A549 (cell line): ENCODE results near the gene CAPN13. TPM values are rescaled to one million over a fixed set of nuclear protein-coding genes. Genes with fewer than 3 reads are reported as not detected.

Experiments used
- ATAC-seq, 2 experiments: fragments of 200-7000 bp in 1 of 2; fragments of >200 bp in 1 of 2; cut with Nextera tagmentation in 1 of 2; cut with Tn5 transposase in 1 of 2; 3 replicates each; pipeline versions ENCODE4 v1.8.0 to v1.9.1; 2018 to 2020; ENCODE audit warnings: mild to moderate bottlenecking in 1 of 2, moderate library complexity in 1 of 2
- CTCF ChIA-PET: fragments of 300-600 bp; sonication (Branson Sonifier 250); formaldehyde crosslinking; extraction: SDS; loops from one replicate; lab custom pipeline; 2021; ENCODE audit warnings: antibody characterized with exemption, inconsistent platforms; lab: Yijun Ruan, JAX
- POLR2A ChIA-PET: fragments of 350-600 bp; formaldehyde crosslinking; extraction: SDS; loops from one replicate; lab custom pipeline; 2021; ENCODE audit warnings: antibody characterized with exemption, inconsistent platforms; lab: Yijun Ruan, JAX
- DNase-seq, 2 experiments: peaks; one replicate each; pipeline versions ENCODE4 v3.0.0 to v3.0.0-alpha.2; 2011 to 2016; ENCODE audit warnings: low read depth in 1 of 2, low spot score in 1 of 2
- FAIRE-seq: peaks from 2 replicates; lab custom pipeline; 2011; peaks lifted over from hg19 to GRCh38; lab: Jason Lieb, UNC
- H3K27ac ChIP-seq, 2 experiments: fragments of >200 bp; sonication (Bioruptor Twin); formaldehyde crosslinking; 3 replicates each; pipeline ENCODE4 v1.5.1; 2016 to 2017
- H3K4me1 ChIP-seq: fragments of >200 bp; sonication (Bioruptor Twin); formaldehyde crosslinking; 3 replicates; pipeline ENCODE4 v1.6.1; 2016
- H3K4me2 ChIP-seq: fragments of >200 bp; sonication (Bioruptor Twin); formaldehyde crosslinking; 3 replicates; pipeline ENCODE4 v1.6.1; 2016
- H3K4me3 ChIP-seq: fragments of >200 bp; sonication (Bioruptor Twin); formaldehyde crosslinking; 3 replicates; pipeline ENCODE4 v1.5.1; 2016
- H3K9me3 ChIP-seq: fragments of >200 bp; sonication (Bioruptor Twin); formaldehyde crosslinking; 3 replicates; pipeline ENCODE4 v1.6.1; 2016
- BHLHE40 ChIP-seq: IDR thresholded peaks from 2 replicates; pipeline ENCODE4 v1.6.1; 2012; ENCODE audit warnings: low read depth, low read length, inconsistent platforms
- CBX8 ChIP-seq: fragments of 200-600 bp; sonication (generic); IDR thresholded peaks from 2 replicates; pipeline ENCODE4 v1.6.1; 2016
- CHD2 ChIP-seq: fragments of 150-350 bp; IDR thresholded peaks from 2 replicates; pipeline ENCODE4 v1.6.1; 2014; ENCODE audit warnings: low read length; ENCODE audit not compliant: partially characterized antibody
- CTCF ChIP-seq: fragments of >200 bp; sonication (Bioruptor Twin); formaldehyde crosslinking; IDR thresholded peaks from 3 replicates; pipeline ENCODE4 v1.5.1; 2016
- EHF ChIP-seq: fragments of 250-450 bp; sonication (Bioruptor Pico); IDR thresholded peaks from 2 replicates; pipeline ENCODE4 v1.5.0; 2020; ENCODE audit warnings: mild to moderate bottlenecking
- EP300 ChIP-seq, 2 experiments: fragments of >200 bp; sonication (Bioruptor Twin); formaldehyde crosslinking; IDR thresholded peaks; 2 replicates in 1 of 2; 3 replicates in 1 of 2; pipeline ENCODE4 v1.6.1; 2016 to 2017
- ESRRA ChIP-seq: fragments of 150-350 bp; IDR thresholded peaks from 2 replicates; pipeline ENCODE4 v1.6.1; 2014; ENCODE audit warnings: mild to moderate bottlenecking, low read length, borderline replicate concordance
- HDAC2 ChIP-seq: fragments of 200-600 bp; sonication (generic); IDR thresholded peaks from 2 replicates; pipeline ENCODE4 v1.6.1; 2016
- HEYL ChIP-seq: fragments of 250-450 bp; sonication (Bioruptor Pico); IDR thresholded peaks from 2 replicates; pipeline ENCODE4 v1.8.0; 2021; ENCODE audit warnings: mild to moderate bottlenecking, moderate library complexity
- HOXA7 ChIP-seq: fragments of 250-450 bp; sonication (Bioruptor Pico); IDR thresholded peaks from 2 replicates; pipeline ENCODE4 v1.5.0; 2020; ENCODE audit warnings: mild to moderate bottlenecking, moderate library complexity
- HOXB5 ChIP-seq: fragments of 250-450 bp; sonication (Bioruptor Pico); IDR thresholded peaks from 2 replicates; pipeline ENCODE4 v1.5.0; 2020; ENCODE audit warnings: mild to moderate bottlenecking, moderate library complexity
- JUNB ChIP-seq: fragments of >200 bp; sonication (Bioruptor Twin); formaldehyde crosslinking; IDR thresholded peaks from 2 replicates; pipeline ENCODE4 v1.6.1; 2016
- KDM1A ChIP-seq: fragments of 200-600 bp; sonication (generic); IDR thresholded peaks from 2 replicates; pipeline ENCODE4 v1.6.1; 2016; ENCODE audit warnings: low read depth, mild to moderate bottlenecking
- MAFK ChIP-seq: fragments of 450-650 bp; IDR thresholded peaks from 2 replicates; pipeline ENCODE4 v1.6.1; 2014; ENCODE audit not compliant: partially characterized antibody
- NPAS2 ChIP-seq: fragments of 250-450 bp; sonication (Bioruptor Pico); IDR thresholded peaks from 2 replicates; pipeline ENCODE4 v1.8.0; 2022; ENCODE audit warnings: mild to moderate bottlenecking, moderate library complexity, borderline replicate concordance
- NR3C1 ChIP-seq: fragments of >200 bp; sonication (Bioruptor Twin); formaldehyde crosslinking; IDR thresholded peaks from 3 replicates; pipeline ENCODE4 v1.6.1; 2017
- PBX3 ChIP-seq: IDR thresholded peaks from 2 replicates; pipeline ENCODE4 v1.6.1; 2012
- RAD21 ChIP-seq, 2 experiments: fragments of >200 bp in 1 of 2; sonication (Bioruptor Twin) in 1 of 2; formaldehyde crosslinking in 1 of 2; IDR thresholded peaks in 1 of 2; conservative IDR thresholded peaks in 1 of 2; 2 replicates in 1 of 2; 3 replicates in 1 of 2; pipeline ENCODE4 v1.6.1; 2012 to 2018; ENCODE audit warnings: inconsistent platforms in 1 of 2
- RFX5 ChIP-seq: fragments of 450-650 bp; IDR thresholded peaks from 2 replicates; pipeline ENCODE4 v1.7.1; 2014; ENCODE audit warnings: antibody characterized with exemption, mild to moderate bottlenecking, moderate library complexity
- TFCP2L1 ChIP-seq: fragments of 250-450 bp; sonication (Bioruptor Pico); IDR thresholded peaks from 2 replicates; pipeline ENCODE4 v1.5.0; 2021; ENCODE audit warnings: mild to moderate bottlenecking
- USF2 ChIP-seq: fragments of 450-650 bp; IDR thresholded peaks from 2 replicates; pipeline ENCODE4 v1.6.1; 2014; ENCODE audit warnings: antibody characterized with exemption
- ZNF302 ChIP-seq: fragments of 250-450 bp; sonication (Bioruptor Pico); IDR thresholded peaks from 2 replicates; pipeline ENCODE4 v1.9.0; 2021; ENCODE audit warnings: inconsistent platforms, mild to moderate bottlenecking, moderate library complexity
- ZSCAN20 ChIP-seq: fragments of 250-450 bp; sonication (Bioruptor Pico); IDR thresholded peaks from 2 replicates; pipeline ENCODE4 v1.8.0; 2022; ENCODE audit warnings: mild to moderate bottlenecking, moderate library complexity
- WGBS: methylation state at CpG from one replicate; pipeline ENCODE4 v1.1.6; 2017; ENCODE audit errors: missing lambda C conversion rate; 5-methylcytosine and 5-hydroxymethylcytosine counted together
- polyA plus RNA-seq, 4 experiments: library from polyadenylated mRNA; depleted of rRNA in 3 of 4; stranded (reverse); fragments of >200 nt; fragmentation: RNase III in 1 of 4; extraction: RNeasy Plus Mini Kit Qiagen cat#74134 plus additional on column Dnase treatment in 1 of 4; gene quantifications; 2 replicates in 3 of 4; 3 replicates in 1 of 4; pipeline ENCODE4 v1.2.3, GENCODE V29; 2011 to 2017
- TF ChIP-seq, protein P1 (sequence below): IDR thresholded peaks from 2 replicates; pipeline ENCODE4 v1.6.1; 2012
- TF ChIP-seq, protein P2 (sequence below): fragments of 250-450 bp; sonication (Bioruptor Pico); IDR thresholded peaks from 2 replicates; pipeline ENCODE4 v1.5.0; 2021; ENCODE audit warnings: mild to moderate bottlenecking, moderate library complexity, borderline replicate concordance
- TF ChIP-seq, protein P3 (sequence below): IDR thresholded peaks from 2 replicates; pipeline ENCODE4 v1.6.1; 2012; ENCODE audit warnings: low read depth, borderline replicate concordance

Gene CAPN13
- polyA plus RNA-seq, 2 of the 4 experiments (the other 2 are of a cell fraction), result 0.08 to 0.18 TPM

DNA sequence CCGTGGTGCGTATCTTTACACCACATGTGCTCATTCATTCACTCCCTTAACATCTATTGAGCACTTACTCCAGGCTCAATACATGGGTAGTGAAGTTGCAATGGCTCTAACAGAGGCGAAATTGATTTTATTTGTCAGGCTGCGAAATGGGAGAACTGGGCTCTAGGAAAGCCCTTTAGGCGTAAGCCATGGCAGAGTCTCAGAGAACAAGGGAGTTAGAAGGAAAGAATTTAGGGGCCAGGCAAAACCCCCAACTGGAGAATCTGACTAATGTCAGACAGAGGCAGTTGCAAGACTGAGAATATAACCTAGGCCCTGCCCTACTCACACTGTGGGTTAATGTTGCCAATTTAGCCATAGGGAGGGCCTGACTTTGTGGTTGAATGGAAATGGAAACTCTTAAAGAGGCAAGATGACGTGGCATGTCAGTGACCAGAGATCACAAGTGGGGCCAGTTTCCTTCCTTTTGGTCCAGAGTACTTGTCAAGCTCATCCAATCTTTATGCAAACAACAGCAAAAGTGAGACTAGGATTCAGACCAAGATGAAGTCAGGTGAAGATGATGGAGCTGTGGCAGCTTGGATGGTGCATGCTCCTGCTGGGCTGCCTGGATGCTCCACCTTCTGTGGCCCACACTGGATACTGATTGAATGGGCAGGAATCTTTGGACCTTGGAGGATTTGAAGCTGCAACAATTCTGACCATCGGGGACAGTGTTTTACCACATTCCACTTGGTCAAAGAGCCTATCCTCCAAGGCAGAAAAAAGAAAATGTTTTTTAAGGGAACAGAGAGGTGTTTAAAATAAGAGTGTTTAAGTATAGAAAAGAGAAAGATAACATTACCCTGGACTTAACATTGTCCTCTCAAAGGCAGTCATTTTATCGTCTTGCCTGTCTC, 92.2 kb downstream of the CAPN13 start:
- no peak overlapping the region for H3K4me2 ChIP-seq
- TF ChIP-seq CHD2 (no peak), HOXA7 (CRISPR knock-in tag) (no peak), PBX3 (no peak), RAD21 (conservative IDR thresholded peaks at IDR 0.05 in 1 of 2, IDR thresholded peaks at IDR 0.05 in 1 of 2) (no peak), KDM1A (no peak), RFX5 (no peak), NR3C1 (no peak), BHLHE40 (no peak), EP300 (IDR thresholded peaks at IDR 0.05) (no peak), NPAS2 (no peak), TFCP2L1 (no peak), HOXB5 (CRISPR knock-in tag) (no peak), HEYL (no peak), ESRRA (no peak), CTCF (no peak), CBX8 (no peak), JUNB (no peak)
- TF ChIP-seq, protein P1, sequence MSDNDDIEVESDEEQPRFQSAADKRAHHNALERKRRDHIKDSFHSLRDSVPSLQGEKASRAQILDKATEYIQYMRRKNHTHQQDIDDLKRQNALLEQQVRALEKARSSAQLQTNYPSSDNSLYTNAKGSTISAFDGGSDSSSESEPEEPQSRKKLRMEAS, result no peak
- TF ChIP-seq, protein P2, sequence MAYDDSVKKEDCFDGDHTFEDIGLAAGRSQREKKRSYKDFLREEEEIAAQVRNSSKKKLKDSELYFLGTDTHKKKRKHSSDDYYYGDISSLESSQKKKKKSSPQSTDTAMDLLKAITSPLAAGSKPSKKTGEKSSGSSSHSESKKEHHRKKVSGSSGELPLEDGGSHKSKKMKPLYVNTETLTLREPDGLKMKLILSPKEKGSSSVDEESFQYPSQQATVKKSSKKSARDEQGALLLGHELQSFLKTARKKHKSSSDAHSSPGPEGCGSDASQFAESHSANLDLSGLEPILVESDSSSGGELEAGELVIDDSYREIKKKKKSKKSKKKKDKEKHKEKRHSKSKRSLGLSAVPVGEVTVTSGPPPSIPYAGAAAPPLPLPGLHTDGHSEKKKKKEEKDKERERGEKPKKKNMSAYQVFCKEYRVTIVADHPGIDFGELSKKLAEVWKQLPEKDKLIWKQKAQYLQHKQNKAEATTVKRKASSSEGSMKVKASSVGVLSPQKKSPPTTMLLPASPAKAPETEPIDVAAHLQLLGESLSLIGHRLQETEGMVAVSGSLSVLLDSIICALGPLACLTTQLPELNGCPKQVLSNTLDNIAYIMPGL (CRISPR knock-in tag), result no peak
- TF ChIP-seq, protein P3, sequence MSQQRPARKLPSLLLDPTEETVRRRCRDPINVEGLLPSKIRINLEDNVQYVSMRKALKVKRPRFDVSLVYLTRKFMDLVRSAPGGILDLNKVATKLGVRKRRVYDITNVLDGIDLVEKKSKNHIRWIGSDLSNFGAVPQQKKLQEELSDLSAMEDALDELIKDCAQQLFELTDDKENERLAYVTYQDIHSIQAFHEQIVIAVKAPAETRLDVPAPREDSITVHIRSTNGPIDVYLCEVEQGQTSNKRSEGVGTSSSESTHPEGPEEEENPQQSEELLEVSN, result no peak
- no peak for DNase-seq
- no peak overlapping the region for H3K4me3 ChIP-seq
- ChIA-PET POLR2A (no interaction called here), CTCF (interaction anchor here (0.6 to 17.6 kb wide), 35 partner anchors 9 to 1865 kb away, joined by 3 to 460 read pairs (median 4); no protein-coding TSS in a partner anchor)
- H3K9me3 ChIP-seq, result peaks cover 6% of the 10 kb centered on the region; the same call in 2 of the 3 replicates
- no peaks in the 10 kb centered on the region for H3K4me1 ChIP-seq
- FAIRE-seq, result no peak
- H3K27ac ChIP-seq, result no peak overlapping the region
- 45% methylated on average over 8 of the region's 8 CpGs for WGBS
- ATAC-seq, result no peak

DNA sequence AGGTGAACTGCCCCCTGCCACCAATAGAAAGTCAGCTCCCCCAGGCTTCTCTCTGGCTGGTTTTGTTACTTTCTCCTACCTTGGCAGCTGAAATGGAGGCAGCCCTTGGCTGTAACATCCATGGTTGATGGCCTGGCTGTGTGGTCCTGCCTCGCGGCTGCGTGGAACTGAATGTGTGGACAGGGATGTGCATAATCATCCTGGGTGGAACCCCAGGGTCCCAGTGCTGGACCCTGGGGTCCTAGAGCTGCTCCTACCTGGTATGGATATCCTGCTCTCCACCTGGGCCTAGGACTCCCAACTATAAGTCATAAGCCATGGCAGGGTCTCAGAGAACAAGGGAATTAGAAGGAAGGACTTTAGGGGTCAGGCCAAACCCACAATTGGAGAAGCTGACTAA, 93.5 kb downstream of the CAPN13 start:
- 0 out of 6 replicates have a peak overlapping the region, but pooled peaks of 1 of the 2 experiments have one; percentile 4 for H3K27ac ChIP-seq
- 0 out of 3 replicates have a peak, but pooled peaks cover 4% of the 10 kb centered on the region for H3K9me3 ChIP-seq
- ATAC-seq, result peak; percentile 29 to 40
- FAIRE-seq, result no peak
- no peak overlapping the region for H3K4me3 ChIP-seq
- H3K4me1 ChIP-seq, result no peaks in the 10 kb centered on the region
- TF ChIP-seq USF2 (no peak), MAFK (no peak), HDAC2 (no peak), ZNF302 (CRISPR knock-in tag) (no peak), EHF (no peak), ZSCAN20 (no peak)
- CTCF ChIA-PET, result interaction anchor here (0.6 to 17.6 kb wide), 49 partner anchors 10 to 1419 kb away, joined by 3 to 460 read pairs (median 3); partner anchors contain the start of genes EHD3 and GALNT14
- 100% methylated on average over 3 of the region's 3 CpGs for WGBS
- DNase-seq, result no peak
- H3K4me2 ChIP-seq, result no peak overlapping the region
- POLR2A ChIA-PET, result no interaction called here
